Measurements from ENCODE around the gene MUCL3.
"Not testable (repeated sequence)": the region's sequence is repeated elsewhere in the genome, so short reads cannot be mapped to it uniquely, and the experiment has no call there.

The MUCL3 gene

GRCh38 chr6:30908700-30909099, 32.1 kb upstream of the MUCL3 start:
- in situ Hi-C loops (cut with MboI; ENCODE audit: low sequenced_read_pairs) = no loop called here

GRCh38 chr6:30910473-30910872, 30.3 kb upstream of the MUCL3 start:
- in situ Hi-C loops (cut with MboI; ENCODE audit: low sequenced_read_pairs) = not testable (repeated sequence)

- in situ Hi-C loops (cut with MboI; ENCODE audit: low sequenced_read_pairs) = no loop called here
Observed at GRCh38 chr6:30912746-30913520, 27.8 kb upstream of the MUCL3 start.

GRCh38 chr6:30913721-30914075, 27.1 kb upstream of the MUCL3 start:
- in situ Hi-C loops (cut with MboI; ENCODE audit: low sequenced_read_pairs) = no loop called here

GRCh38 chr6:30914076-30914853, 26.5 kb upstream of the MUCL3 start, which contains the start of gene VARS2:
Gene VARS2, plus strand, starts transcription at chr6:30914238. Its CDS starts 599 bp downstream, at chr6:30914837.
- in situ Hi-C loops (cut with MboI; ENCODE audit: low sequenced_read_pairs) = no loop called here

- in situ Hi-C loops (cut with MboI; ENCODE audit: low sequenced_read_pairs) = no loop called here
Observed at GRCh38 chr6:30914854-30915590, 25.8 kb upstream of the MUCL3 start.

- in situ Hi-C loops (cut with MboI; ENCODE audit: low sequenced_read_pairs) = no loop called here
Observed at GRCh38 chr6:30915591-30915946, 25.2 kb upstream of the MUCL3 start.

- in situ Hi-C loops (cut with MboI; ENCODE audit: low sequenced_read_pairs) = no loop called here
Observed at GRCh38 chr6:30917041-30917440, 23.7 kb upstream of the MUCL3 start.

GRCh38 chr6:30917487-30917886, 23.3 kb upstream of the MUCL3 start:
- in situ Hi-C loops (cut with MboI; ENCODE audit: low sequenced_read_pairs) = no loop called here

- in situ Hi-C loops (cut with MboI; ENCODE audit: low sequenced_read_pairs) = no loop called here
Observed at GRCh38 chr6:30918670-30919069, 22.1 kb upstream of the MUCL3 start.

- in situ Hi-C loops (cut with MboI; ENCODE audit: low sequenced_read_pairs) = no loop called here
Observed at GRCh38 chr6:30922447-30922852, 18.3 kb upstream of the MUCL3 start.

GRCh38 chr6:30924040-30924627, 16.6 kb upstream of the MUCL3 start:
- in situ Hi-C loops (cut with MboI; ENCODE audit: low sequenced_read_pairs) = not testable (repeated sequence)

GRCh38 chr6:30926644-30927043, 14.1 kb upstream of the MUCL3 start:
- in situ Hi-C loops (cut with MboI; ENCODE audit: low sequenced_read_pairs) = loop anchor here (25.0 kb wide), 1 partner anchor 136 kb away; no protein-coding TSS in a partner anchor

GRCh38 chr6:30927080-30927479, 13.7 kb upstream of the MUCL3 start:
- in situ Hi-C loops (cut with MboI; ENCODE audit: low sequenced_read_pairs) = loop anchor here (25.0 kb wide), 1 partner anchor 135 kb away; no protein-coding TSS in a partner anchor

GRCh38 chr6:30928677-30929076, 12.1 kb upstream of the MUCL3 start:
- in situ Hi-C loops (cut with MboI; ENCODE audit: low sequenced_read_pairs) = loop anchor here (25.0 kb wide), 1 partner anchor 134 kb away; no protein-coding TSS in a partner anchor

GRCh38 chr6:30930506-30930905, 10.3 kb upstream of the MUCL3 start:
- in situ Hi-C loops (cut with MboI; ENCODE audit: low sequenced_read_pairs) = loop anchor here (25.0 kb wide), 1 partner anchor 132 kb away; no protein-coding TSS in a partner anchor

GRCh38 chr6:30931272-30931671, 9.5 kb upstream of the MUCL3 start:
- in situ Hi-C loops (cut with MboI; ENCODE audit: low sequenced_read_pairs) = loop anchor here (25.0 kb wide), 1 partner anchor 131 kb away; no protein-coding TSS in a partner anchor

GRCh38 chr6:30931969-30932645, 8.7 kb upstream of the MUCL3 start, which contains the start of gene SFTA2:
Gene SFTA2, minus strand, starts transcription at chr6:30932170. Its CDS starts 74 bp downstream, at chr6:30932096.
- in situ Hi-C loops (cut with MboI; ENCODE audit: low sequenced_read_pairs) = loop anchor here (25.0 kb wide), 1 partner anchor 130 kb away; no protein-coding TSS in a partner anchor

DNA sequence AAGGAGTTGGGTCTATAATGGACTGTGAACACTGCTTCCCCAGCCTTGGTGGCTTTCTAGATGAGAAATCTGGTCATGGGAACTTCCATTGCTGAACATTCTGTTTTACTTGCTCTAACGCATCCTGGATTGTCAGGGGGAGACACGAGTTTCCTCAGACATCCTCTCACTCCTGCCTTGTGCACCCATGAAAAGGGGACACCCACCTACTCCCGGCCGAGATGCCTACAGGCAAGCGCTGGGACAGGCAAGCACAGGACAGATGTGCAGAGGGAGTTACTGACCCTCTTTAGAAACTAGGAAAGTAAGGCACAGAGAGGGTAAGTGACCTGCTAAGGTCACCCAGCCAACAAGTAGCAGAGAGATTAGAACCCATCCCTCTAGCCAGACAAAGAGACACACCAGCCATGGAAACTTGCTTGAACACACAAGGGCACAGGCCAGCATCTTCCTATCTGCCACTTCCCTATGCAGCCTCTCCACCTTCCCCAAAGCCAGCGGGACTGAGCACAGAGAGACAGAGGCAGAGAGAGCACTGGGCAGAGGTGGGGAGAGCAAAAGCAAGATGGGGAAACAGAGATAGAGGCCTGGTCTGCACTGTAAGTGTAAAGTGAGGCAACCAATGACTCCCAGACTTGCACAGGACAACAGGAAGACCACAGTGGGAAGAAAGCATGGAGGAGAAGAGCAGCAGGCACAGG, 8.0 kb upstream of the MUCL3 start:
- in situ Hi-C loops (cut with MboI; ENCODE audit: low sequenced_read_pairs) = loop anchor here (25.0 kb wide), 1 partner anchor 129 kb away; no protein-coding TSS in a partner anchor

All from hTERT RPE-1 (cell line).